ENCODE measurements around the gene ZWILCH.
A peak's percentile ranks its signal among the peaks of the same experiment; 100 is the strongest.

ZWILCH gene

DNA sequence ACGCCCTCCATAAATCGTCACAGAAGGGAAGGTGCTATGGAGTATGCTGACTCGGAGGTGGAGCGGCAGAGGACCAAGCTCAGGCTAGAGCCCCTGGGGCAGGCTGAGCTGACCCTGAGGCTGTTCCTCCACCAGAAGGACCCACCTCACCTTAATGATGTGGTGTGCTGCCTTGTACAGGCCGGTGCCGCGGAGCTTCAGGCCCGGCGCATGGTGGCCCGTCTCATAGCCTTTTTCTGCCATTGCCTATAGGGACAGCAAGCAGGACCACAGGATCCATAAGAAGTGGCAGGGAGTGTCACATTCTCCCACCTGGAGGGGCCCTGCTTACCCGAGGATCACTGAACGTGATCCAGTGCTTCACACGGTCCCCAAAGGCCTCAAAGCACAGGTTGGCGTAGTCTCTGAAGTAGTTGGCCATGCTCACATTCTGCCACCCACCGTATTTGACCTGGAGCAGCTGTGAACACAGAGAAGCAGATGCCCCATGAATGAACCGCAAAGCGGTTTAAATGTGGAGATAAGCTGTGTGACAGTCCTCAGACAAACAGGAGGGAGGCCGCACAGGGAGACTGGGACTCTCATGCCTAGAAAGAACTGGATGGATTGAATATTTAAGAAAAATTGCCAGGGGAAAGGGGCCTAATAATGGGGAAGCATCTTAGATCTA lies 55.9 kb downstream of the ZWILCH start:
- Mint-ChIP-seq H3K27me3 (no peaks in the 10 kb centered on the region), H3K9me3 (no peaks in the 10 kb centered on the region), H3K4me1 (no peaks in the 10 kb centered on the region), H3K27ac (no peak overlapping the region), H3K36me3 (no peaks in the 10 kb centered on the region), H3K4me3 (no peak overlapping the region)
- no peak for ATAC-seq

DNA sequence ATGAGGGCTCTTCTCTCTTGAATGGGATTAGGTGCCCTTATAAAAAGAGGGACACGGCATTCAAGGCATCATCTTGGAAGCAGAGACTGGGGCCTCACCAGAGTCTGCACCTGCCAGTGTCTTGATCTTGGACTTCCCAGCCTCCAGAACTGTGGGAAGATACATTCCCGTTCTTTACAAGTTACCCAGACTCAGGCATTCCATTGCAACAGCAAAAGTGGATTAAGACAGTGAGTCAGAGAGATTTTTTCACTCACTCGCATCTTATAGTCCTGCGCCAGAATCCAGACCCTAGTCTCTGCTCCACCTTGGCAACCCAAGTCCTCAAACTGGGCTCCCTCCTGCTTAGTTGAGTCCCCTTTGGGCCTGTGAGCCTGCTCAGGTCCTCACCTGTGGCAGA lies 58.0 kb downstream of the ZWILCH start:
- Mint-ChIP-seq H3K9me3 (no peaks in the 10 kb centered on the region), H3K27me3 (peaks cover 12% of the 10 kb centered on the region), H3K4me3 (no peak overlapping the region), H3K4me1 (peaks cover 10% of the 10 kb centered on the region), H3K36me3 (no peaks in the 10 kb centered on the region), H3K27ac (no peak overlapping the region)
- ATAC-seq, result no peak

DNA sequence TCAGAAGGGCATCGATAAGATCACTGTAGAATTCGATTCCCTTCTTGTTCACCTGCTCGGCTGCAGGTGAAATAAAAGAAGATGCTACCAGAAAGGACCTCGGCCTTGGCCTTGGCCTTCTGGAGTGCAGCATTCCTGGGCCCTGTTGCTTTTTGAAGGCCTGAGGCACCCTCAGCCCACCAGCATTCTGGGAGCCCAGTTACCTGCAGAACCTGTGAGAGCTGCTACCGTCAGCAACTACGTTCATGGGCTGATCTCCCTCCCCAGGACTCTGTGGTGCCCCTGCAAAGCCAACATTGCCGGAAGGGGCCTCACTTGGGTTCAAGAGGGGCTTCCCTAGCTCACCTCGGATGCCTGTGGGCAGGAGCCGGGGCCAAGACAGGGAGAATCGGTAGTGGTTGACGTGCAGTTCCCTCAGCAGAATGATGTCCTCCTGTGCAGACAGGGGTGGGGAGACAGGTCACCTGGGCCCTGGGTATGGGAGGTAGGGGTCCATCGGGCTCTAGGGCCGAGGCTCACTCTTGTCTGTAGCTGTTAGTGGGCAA lies 58.5 kb downstream of the ZWILCH start:
- H3K4me3 Mint-ChIP-seq, result no peak overlapping the region
- H3K9me3 Mint-ChIP-seq, result no peaks in the 10 kb centered on the region
- H3K4me1 Mint-ChIP-seq, result peaks cover 10% of the 10 kb centered on the region
- H3K36me3 Mint-ChIP-seq, result no peaks in the 10 kb centered on the region
- no peak overlapping the region for H3K27ac Mint-ChIP-seq
- H3K27me3 Mint-ChIP-seq, result peaks cover 12% of the 10 kb centered on the region
- ATAC-seq, result no peak

DNA sequence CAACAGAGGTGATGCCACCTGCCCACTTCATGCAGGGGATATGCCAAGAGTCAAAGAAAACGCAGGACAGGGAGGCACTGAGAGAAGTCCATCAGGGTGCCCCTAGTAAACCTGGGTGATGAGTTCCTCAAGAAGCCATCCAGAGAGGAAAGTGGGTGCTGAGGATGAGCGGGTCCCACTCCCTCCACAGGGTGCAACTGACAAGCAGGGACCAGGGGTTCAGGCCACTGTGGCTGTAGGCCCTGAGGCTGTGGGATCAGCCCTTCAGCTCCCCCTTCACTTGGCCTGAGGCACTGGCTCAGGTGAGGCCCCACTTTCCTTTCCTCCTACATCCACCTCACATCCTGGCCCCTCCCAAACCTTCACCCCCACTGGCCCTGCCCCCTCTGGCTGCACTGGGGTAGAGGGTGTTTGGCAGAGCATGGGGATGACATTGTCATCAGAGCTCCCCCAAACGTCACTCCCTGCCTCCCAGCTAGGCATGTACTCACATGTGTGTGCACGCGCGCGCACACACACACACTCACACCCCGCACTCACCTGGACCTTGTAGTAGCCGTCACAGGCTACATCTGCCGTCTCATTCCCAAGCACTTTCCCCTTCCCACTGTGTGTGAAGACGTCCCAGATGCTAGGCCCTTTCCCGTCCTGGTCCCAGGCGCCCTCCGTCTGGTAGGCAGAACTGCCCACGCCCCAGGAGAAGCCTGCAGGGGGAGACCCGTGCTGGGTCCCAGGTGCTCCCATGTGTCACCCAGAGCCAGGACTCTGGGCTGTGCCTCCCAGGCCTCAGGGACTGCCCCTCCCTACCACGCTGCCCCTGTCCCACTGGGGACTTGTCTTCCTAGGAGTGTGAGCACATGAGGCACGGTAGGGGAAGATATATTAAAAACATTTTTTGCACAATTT lies 59.3 kb downstream of the ZWILCH start:
- no peaks in the 10 kb centered on the region for H3K36me3 Mint-ChIP-seq
- H3K4me1 Mint-ChIP-seq, result peaks cover 10% of the 10 kb centered on the region
- H3K27ac Mint-ChIP-seq, result no peak overlapping the region
- ATAC-seq, result peak; percentile 18
- no peak overlapping the region for H3K4me3 Mint-ChIP-seq
- H3K9me3 Mint-ChIP-seq, result no peaks in the 10 kb centered on the region
- H3K27me3 Mint-ChIP-seq, result peaks cover 12% of the 10 kb centered on the region

DNA sequence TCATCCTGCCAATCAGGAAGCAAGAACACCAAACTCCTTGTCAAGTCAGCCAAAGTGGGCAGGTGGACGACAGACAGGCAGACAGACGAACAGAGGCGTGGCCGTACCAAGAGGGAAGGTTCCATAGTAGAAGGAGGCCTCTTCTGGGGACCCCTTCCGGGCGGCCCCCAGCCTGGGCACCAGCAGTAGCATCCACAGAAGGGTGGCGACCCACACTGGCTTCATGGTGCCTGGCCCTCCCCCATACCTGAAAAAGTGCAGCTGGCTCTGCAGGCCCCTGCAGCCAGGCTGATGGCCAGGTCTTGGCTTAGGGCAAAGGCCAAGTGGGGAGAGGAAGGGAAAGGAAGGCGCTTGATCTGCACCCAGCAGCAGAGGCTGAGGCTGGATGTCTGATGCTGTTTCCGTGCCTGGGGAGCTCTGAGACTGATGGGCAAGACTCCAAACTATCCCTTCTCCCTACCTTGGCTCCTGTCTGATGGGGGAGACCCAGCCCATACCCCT lies 60.1 kb downstream of the ZWILCH start:
- peaks cover 12% of the 10 kb centered on the region for H3K27me3 Mint-ChIP-seq
- H3K4me3 Mint-ChIP-seq, result no peak overlapping the region

DNA sequence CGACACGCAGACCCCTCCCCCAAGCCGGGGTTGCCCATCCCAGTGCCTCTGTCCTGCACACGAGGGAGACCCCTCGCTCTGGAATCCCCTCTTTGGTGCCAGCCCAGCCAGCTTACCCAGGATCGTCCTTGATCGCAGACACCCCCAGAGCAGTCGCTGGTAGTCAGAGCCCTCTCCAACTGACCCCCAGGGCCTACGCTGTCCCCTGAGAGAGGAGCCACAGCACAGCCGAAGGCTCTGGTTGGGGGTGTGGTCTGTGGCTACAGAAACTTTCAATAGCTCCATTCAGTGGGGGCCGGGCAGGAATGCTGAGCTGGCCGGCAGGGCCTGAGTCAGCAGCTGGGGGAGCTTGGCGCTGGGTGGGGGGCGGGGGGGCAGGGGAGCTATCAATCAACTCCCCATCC lies 60.6 kb downstream of the ZWILCH start, which contains the start of gene LCTL:
Gene LCTL, minus strand, starts transcription at position 258 of the 404 bp plus-strand sequence. CDS start 633 bp downstream, outside the sequence.
- no peak for ATAC-seq
- Mint-ChIP-seq H3K27me3 (peaks cover 12% of the 10 kb centered on the region), H3K4me1 (peaks cover 10% of the 10 kb centered on the region), H3K27ac (peak within 1 kb of the TSS; percentile 40), H3K9me3 (peaks cover 3% of the 10 kb centered on the region), H3K4me3 (no peak within 1 kb of the TSS), H3K36me3 (no peaks in the 10 kb centered on the region)

More for the DNA sequence above, 60.1 kb downstream of the ZWILCH start:
- Mint-ChIP-seq H3K9me3 (no peaks in the 10 kb centered on the region), H3K27ac (no peak overlapping the region), H3K4me1 (peaks cover 10% of the 10 kb centered on the region), H3K36me3 (no peaks in the 10 kb centered on the region)
- no peak for ATAC-seq

DNA sequence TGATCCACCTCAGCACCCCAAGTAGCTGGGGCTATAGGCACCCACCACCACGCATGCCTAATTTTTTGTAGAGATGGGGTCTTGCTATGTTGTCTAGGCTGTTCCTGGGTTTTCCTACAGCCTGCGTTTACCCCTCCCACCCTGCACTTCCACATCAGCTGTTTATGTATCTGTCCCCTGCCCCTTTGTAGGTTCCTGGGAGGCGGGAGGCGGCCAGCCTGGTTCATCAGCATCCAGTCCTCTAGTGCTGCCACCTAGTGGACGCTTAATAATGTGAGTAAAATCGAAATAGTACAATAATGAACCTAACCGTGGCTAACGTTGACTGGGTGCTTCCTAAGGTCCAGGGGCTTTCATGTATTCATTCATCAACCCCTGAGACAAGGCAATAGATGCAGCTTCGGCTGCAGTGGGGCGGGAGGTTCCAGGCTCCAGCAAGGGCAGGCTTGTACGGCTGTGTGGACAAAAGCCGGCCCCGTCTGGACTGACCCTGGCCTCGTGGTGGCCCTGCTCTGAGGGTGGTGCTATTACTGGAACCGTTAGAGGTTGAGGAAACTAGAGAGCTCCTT lies 61.9 kb downstream of the ZWILCH start:
- Mint-ChIP-seq H3K36me3 (no peaks in the 10 kb centered on the region), H3K9me3 (peaks cover 4% of the 10 kb centered on the region), H3K27me3 (peaks cover 12% of the 10 kb centered on the region), H3K27ac (peak overlapping the region; percentile 40), H3K4me3 (no peak overlapping the region), H3K4me1 (peaks cover 10% of the 10 kb centered on the region)
- ATAC-seq, result peak; percentile 51

DNA sequence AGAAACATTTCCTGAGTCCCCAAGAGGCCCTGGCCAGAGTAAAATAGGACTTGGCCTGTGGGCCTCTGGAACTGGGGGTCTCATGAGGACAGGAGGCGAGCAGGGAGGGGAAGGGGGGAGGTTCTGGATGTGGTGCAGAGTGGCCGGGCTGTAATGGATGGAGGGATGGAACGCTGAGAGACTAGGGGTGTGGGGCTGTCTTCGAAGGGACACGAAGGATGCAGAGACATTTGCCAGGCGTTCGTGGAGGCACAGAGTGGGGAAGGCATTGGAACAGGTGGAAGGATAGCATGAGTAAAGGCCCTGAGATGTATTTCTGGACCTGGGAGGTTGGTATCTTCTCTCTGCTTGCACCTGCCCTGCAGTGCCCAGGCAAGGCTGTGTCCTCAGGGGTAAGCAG lies 62.8 kb downstream of the ZWILCH start:
- no peak for ATAC-seq
- H3K27me3 Mint-ChIP-seq, result peaks cover 12% of the 10 kb centered on the region
- peaks cover 4% of the 10 kb centered on the region for H3K9me3 Mint-ChIP-seq
- peaks cover 10% of the 10 kb centered on the region for H3K4me1 Mint-ChIP-seq
- no peak overlapping the region for H3K4me3 Mint-ChIP-seq
- H3K36me3 Mint-ChIP-seq, result no peaks in the 10 kb centered on the region
- H3K27ac Mint-ChIP-seq, result no peak overlapping the region

DNA sequence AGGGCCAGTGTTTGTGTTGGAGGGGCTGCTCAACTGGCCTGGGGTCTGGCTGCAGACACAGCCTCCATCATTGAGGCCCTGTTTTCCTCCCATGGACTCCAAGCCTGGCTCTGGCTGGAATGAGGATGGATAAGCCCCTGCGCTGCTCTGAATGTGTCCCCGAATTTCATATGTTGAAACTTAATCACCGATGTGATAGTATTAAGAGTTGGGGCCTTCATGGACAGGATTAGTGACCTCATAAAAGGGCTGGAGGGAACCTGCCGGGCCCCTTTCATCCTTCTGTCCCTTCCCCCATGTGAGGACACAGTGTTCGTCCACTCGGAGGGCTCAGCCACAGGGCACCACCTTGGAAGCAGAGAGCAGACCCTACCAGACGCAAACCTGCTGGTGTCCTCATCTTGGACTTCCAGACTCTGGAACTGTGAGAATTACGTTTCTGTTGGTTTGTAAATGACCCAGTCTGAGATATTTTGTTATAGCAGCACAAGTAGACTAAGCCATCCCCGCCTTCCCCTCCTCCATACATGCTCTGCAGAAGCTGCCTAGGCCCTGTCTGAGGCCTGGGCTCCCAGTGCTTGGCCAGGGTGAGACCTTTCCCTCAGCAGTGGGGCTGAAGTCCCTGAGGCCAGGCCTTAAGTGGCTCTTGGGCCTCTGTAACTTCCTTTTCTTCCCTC lies 64.5 kb downstream of the ZWILCH start:
- Mint-ChIP-seq H3K4me3 (no peak overlapping the region), H3K36me3 (no peaks in the 10 kb centered on the region), H3K4me1 (peaks cover 24% of the 10 kb centered on the region), H3K9me3 (peaks cover 4% of the 10 kb centered on the region), H3K27ac (no peak overlapping the region), H3K27me3 (peaks cover 12% of the 10 kb centered on the region)
- no peak for ATAC-seq

DNA sequence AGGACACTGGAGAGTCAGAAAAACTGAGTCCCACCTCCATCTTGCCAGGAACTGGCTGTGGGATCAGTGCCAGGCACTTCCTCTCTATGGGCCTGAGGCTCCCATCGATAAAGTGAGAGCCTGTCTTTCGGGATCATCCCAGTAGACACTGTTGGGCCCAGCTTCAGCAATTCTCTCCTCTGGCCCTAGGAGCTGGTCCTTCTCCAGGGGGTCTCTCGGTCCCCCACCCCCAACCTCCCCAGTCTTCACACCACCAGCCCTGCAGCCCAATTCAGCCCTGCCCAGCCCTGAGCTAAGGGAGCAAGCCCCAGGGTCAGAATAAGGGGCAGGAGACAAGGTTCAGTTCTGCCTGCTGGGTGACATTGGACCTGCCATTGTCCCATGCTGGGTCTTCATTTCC lies 65.2 kb downstream of the ZWILCH start:
- H3K27me3 Mint-ChIP-seq, result peaks cover 12% of the 10 kb centered on the region
- H3K9me3 Mint-ChIP-seq, result peaks cover 4% of the 10 kb centered on the region
- no peaks in the 10 kb centered on the region for H3K36me3 Mint-ChIP-seq
- no peak overlapping the region for H3K27ac Mint-ChIP-seq
- ATAC-seq, result no peak
- no peak overlapping the region for H3K4me3 Mint-ChIP-seq
- peaks cover 24% of the 10 kb centered on the region for H3K4me1 Mint-ChIP-seq

DNA sequence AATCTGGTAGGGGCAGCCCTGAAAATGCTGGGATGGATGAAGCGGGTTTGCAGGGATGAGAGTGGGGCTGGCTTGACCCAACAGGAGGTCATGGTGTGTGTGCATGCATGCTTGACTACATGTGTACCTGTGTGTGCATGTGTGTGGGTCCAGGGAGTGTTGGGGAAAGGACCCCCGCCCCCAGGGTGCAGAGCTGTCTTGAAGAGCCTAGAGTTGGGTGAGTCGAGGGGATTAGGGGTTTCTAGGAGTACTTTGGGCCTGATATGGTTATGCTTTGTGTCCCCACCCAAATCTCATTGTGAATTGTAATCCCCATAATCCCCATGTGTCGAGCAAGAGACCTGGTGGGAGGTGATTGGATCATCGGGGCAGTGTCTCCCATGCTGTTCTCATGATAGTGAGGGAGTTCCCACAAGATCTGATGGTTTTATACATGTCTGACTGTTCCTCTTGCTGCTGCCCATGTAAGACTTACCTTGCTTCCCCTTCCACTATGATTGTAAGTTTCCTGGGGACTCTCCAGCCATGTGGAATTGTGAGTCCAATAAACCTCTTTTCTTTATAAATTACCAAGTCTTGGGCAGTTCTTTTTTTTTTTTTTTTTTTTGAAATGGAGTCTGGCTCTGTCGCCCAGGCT lies 65.8 kb downstream of the ZWILCH start:
- Mint-ChIP-seq H3K9me3 (peaks cover 4% of the 10 kb centered on the region), H3K36me3 (no peaks in the 10 kb centered on the region), H3K27me3 (peaks cover 12% of the 10 kb centered on the region), H3K4me1 (peaks cover 24% of the 10 kb centered on the region), H3K27ac (no peak overlapping the region), H3K4me3 (no peak overlapping the region)
- no peak for ATAC-seq

DNA sequence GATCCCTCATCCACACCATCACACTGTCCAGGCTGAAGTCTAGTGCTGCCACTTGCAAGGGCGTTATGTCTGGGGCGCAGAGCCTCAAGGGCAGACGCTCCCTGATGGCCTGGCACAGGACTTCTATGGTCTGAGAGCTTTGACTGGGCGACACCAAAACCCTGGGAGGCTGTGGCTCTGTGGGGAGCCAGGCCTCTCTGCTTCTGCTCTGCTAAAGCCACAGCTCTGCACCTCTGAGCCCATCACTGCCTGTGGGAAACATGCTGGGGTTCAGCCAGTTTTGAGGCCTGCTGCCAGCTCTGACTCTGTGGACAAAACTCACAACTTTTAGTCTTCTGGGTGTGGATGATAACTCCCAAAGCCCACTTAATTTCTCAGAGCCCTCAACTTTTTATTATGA lies 67.0 kb downstream of the ZWILCH start:
- H3K27ac Mint-ChIP-seq, result peak overlapping the region; percentile 51
- no peak for ATAC-seq
- H3K4me3 Mint-ChIP-seq, result no peak overlapping the region
- H3K4me1 Mint-ChIP-seq, result peaks cover 17% of the 10 kb centered on the region
- H3K9me3 Mint-ChIP-seq, result peaks cover 4% of the 10 kb centered on the region
- H3K36me3 Mint-ChIP-seq, result no peaks in the 10 kb centered on the region
- peaks cover 4% of the 10 kb centered on the region for H3K27me3 Mint-ChIP-seq

DNA sequence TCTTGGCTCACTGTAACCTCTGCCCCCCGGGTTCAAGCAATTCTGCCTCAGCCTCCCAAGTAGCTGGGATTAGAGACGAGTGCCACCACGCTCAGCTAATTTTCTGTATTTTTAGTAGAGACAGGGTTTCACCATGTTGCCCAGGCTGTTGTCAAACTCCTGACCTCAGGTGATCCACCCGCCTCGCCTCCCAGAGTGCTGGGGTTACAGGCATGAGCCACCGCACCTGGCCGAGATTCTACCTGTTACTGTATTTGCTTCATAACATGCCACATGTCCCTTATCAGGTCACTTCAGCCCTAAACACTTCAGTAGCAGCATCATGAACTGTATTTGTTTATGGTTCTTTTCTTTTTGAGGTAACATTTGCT lies 68.2 kb downstream of the ZWILCH start:
- Mint-ChIP-seq H3K27me3 (no peaks in the 10 kb centered on the region), H3K36me3 (no peaks in the 10 kb centered on the region), H3K4me3 (no peak overlapping the region), H3K4me1 (peaks cover 14% of the 10 kb centered on the region), H3K27ac (peak overlapping the region; percentile 15), H3K9me3 (peaks cover 4% of the 10 kb centered on the region)
- ATAC-seq, result no peak
